ENCODE data around the gene PTPN11.
"Not testable (repeated sequence)": the region's sequence is repeated elsewhere in the genome, so short reads cannot be mapped to it uniquely, and the experiment has no call there.

Gene PTPN11

GRCh38 chr12:112409064-112409905 is 9.5 kb upstream of the PTPN11 start, which contains the start of gene RPL6:
TSS of gene RPL6 (minus strand) at chr12:112409605. CDS start at chr12:112408656, 949 bp downstream.
- DNase-seq (ENCODE audit: low read depth) = peak; percentile 43

GRCh38 chr12:112409906-112410244 is 8.9 kb upstream of the PTPN11 start:
- DNase-seq (ENCODE audit: low read depth) = no peak

- no peak for DNase-seq (ENCODE audit: low read depth)
Observed at GRCh38 chr12:112413855-112414625, 4.7 kb upstream of the PTPN11 start.

- DNase-seq (ENCODE audit: low read depth) = not testable (repeated sequence)
Observed at GRCh38 chr12:112415457-112415856, 3.3 kb upstream of the PTPN11 start.

GRCh38 chr12:112418273-112418607 is 507 bp upstream of the PTPN11 start:
- DNase-seq (ENCODE audit: low read depth) = no peak

GRCh38 chr12:112419297-112420133 is 768 bp downstream of the PTPN11 start:
- peak; percentile 15 for DNase-seq (ENCODE audit: low read depth)

GRCh38 chr12:112420740-112421139 is 2.0 kb downstream of the PTPN11 start:
- no peak for DNase-seq (ENCODE audit: low read depth)

GRCh38 chr12:112421363-112421762 is 2.6 kb downstream of the PTPN11 start:
- no peak for DNase-seq (ENCODE audit: low read depth)

GRCh38 chr12:112422531-112422930 is 3.8 kb downstream of the PTPN11 start:
- no peak for DNase-seq (ENCODE audit: low read depth)

GRCh38 chr12:112424126-112424525 is 5.4 kb downstream of the PTPN11 start:
- no peak for DNase-seq (ENCODE audit: low read depth)

GRCh38 chr12:112425582-112426382 is 7.0 kb downstream of the PTPN11 start:
- no peak for DNase-seq (ENCODE audit: low read depth)

GRCh38 chr12:112427760-112428159 is 9.0 kb downstream of the PTPN11 start:
- no peak for DNase-seq (ENCODE audit: low read depth)

GRCh38 chr12:112430929-112431328 is 12.2 kb downstream of the PTPN11 start:
- no peak for DNase-seq (ENCODE audit: low read depth)

- no peak for DNase-seq (ENCODE audit: low read depth)
Observed at GRCh38 chr12:112431965-112432364, 13.2 kb downstream of the PTPN11 start.

GRCh38 chr12:112433551-112433950 is 14.8 kb downstream of the PTPN11 start:
- no peak for DNase-seq (ENCODE audit: low read depth)

GRCh38 chr12:112438645-112439044 is 19.9 kb downstream of the PTPN11 start:
- not testable (repeated sequence) for DNase-seq (ENCODE audit: low read depth)

- no peak for DNase-seq (ENCODE audit: low read depth)
Observed at GRCh38 chr12:112439769-112440168, 21.0 kb downstream of the PTPN11 start.

GRCh38 chr12:112440653-112441052 is 21.9 kb downstream of the PTPN11 start:
- DNase-seq (ENCODE audit: low read depth) = not testable (repeated sequence)

GRCh38 chr12:112443916-112444315 is 25.2 kb downstream of the PTPN11 start:
- DNase-seq (ENCODE audit: low read depth) = no peak

GRCh38 chr12:112446008-112446725 is 27.4 kb downstream of the PTPN11 start:
- DNase-seq (ENCODE audit: low read depth) = no peak

GRCh38 chr12:112447106-112447505 is 28.4 kb downstream of the PTPN11 start:
- DNase-seq (ENCODE audit: low read depth) = no peak

Data from stimulated activated CD8-positive, alpha-beta memory T cell treated with anti-CD3 and anti-CD28 coated beads, Interleukin-7, amount 100 ng/mL, for 24 hours (primary cell).